ENCODE measurements around the gene TACC2.

Gene TACC2

DNA sequence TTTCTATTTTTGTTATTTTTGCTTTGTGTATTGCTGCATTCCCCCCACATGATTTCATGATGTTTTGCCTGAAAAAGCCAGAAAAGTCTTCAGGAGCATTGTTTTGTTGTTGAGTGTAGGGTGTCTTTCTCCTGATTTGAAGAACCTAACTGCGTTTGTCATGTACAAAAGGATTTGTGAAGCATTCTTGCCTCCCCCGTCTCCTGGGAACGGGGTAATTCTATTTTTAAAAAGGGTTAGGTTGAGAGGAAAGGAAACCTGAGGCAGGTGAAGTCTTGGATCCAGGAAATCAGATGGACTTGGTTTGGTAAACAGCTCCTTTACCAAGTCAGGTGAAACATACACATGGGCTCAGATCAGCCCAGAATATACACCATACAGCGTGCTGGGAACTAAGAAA is 256.2 kb downstream of the TACC2 start:
- no peak for ATAC-seq (ENCODE audit: insufficient read depth, low read depth)
- Histone ChIP-seq H3K27ac (ENCODE audit: low read length) (no peak overlapping the region), H2AFZ (ENCODE audit: low read depth, low read length) (no peak overlapping the region), H3K4me3 (ENCODE audit: low read depth in 1 of 2, low read length in 2 of 2) (no peak overlapping the region), H3K9ac (ENCODE audit: low read depth, low read length) (no peak overlapping the region), H3K79me2 (ENCODE audit: insufficient read depth, low read length) (no peaks in the 10 kb centered on the region), H3K4me1 (ENCODE audit: insufficient read depth, low read length) (no peaks in the 10 kb centered on the region), H3K9me3 (ENCODE audit: insufficient read depth, low read length, severe bottlenecking) (no peaks in the 10 kb centered on the region), H3K36me3 (ENCODE audit: insufficient read depth, low read length) (no peaks in the 10 kb centered on the region), H4K20me1 (ENCODE audit: insufficient read depth, low read length) (no peaks in the 10 kb centered on the region), H3K27me3 (ENCODE audit: insufficient read depth, low read length, poor library complexity) (no peaks in the 10 kb centered on the region), H3K4me2 (ENCODE audit: insufficient read depth, low read length) (no peak overlapping the region)
- no peak for DNase-seq
- TF ChIP-seq, protein P1, sequence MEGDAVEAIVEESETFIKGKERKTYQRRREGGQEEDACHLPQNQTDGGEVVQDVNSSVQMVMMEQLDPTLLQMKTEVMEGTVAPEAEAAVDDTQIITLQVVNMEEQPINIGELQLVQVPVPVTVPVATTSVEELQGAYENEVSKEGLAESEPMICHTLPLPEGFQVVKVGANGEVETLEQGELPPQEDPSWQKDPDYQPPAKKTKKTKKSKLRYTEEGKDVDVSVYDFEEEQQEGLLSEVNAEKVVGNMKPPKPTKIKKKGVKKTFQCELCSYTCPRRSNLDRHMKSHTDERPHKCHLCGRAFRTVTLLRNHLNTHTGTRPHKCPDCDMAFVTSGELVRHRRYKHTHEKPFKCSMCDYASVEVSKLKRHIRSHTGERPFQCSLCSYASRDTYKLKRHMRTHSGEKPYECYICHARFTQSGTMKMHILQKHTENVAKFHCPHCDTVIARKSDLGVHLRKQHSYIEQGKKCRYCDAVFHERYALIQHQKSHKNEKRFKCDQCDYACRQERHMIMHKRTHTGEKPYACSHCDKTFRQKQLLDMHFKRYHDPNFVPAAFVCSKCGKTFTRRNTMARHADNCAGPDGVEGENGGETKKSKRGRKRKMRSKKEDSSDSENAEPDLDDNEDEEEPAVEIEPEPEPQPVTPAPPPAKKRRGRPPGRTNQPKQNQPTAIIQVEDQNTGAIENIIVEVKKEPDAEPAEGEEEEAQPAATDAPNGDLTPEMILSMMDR (IDR thresholded peaks at IDR 0.05; ENCODE audit: borderline replicate concordance, extremely low read depth, low read length, poor library complexity, severe bottlenecking): no peak
- no peak for TF ChIP-seq EZH2 (IDR thresholded peaks at IDR 0.05; ENCODE audit: borderline replicate concordance, low read depth, low read length, severe bottlenecking)

DNA sequence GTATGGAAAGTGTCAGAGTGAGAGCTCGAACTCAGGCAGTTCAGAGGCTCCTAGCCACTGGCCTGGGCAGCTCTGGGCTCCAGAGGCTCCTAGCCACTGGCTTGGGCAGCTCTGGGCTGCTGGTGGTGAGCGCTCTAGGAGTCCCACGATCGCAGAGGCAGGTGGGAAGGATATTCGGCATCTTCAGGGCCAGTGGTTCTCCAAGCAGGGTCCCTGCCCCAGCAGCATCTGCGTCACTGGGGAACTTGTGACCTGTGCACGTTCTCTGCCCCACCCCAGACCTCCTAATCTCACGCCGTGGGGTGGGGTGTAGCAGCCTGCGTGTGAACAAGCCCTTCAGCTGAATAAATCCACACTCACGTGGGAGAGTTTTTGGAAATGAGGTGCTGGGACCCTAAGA is 256.9 kb downstream of the TACC2 start:
- Histone ChIP-seq H3K4me1 (ENCODE audit: insufficient read depth, low read length) (no peaks in the 10 kb centered on the region), H3K4me2 (ENCODE audit: insufficient read depth, low read length) (no peak overlapping the region), H3K36me3 (ENCODE audit: insufficient read depth, low read length) (no peaks in the 10 kb centered on the region), H3K27me3 (ENCODE audit: insufficient read depth, low read length, poor library complexity) (no peaks in the 10 kb centered on the region), H3K9me3 (ENCODE audit: insufficient read depth, low read length, severe bottlenecking) (no peaks in the 10 kb centered on the region), H3K9ac (ENCODE audit: low read depth, low read length) (no peak overlapping the region), H4K20me1 (ENCODE audit: insufficient read depth, low read length) (no peaks in the 10 kb centered on the region), H3K27ac (ENCODE audit: low read length) (no peak overlapping the region), H3K79me2 (ENCODE audit: insufficient read depth, low read length) (no peaks in the 10 kb centered on the region), H3K4me3 (ENCODE audit: low read depth in 1 of 2, low read length in 2 of 2) (no peak overlapping the region), H2AFZ (ENCODE audit: low read depth, low read length) (no peak overlapping the region)
- DNase-seq (no peak), ATAC-seq (ENCODE audit: insufficient read depth, low read depth) (no peak)
- TF ChIP-seq, protein P1 (IDR thresholded peaks at IDR 0.05; ENCODE audit: borderline replicate concordance, extremely low read depth, low read length, poor library complexity, severe bottlenecking): no peak
- no peak for TF ChIP-seq EZH2 (IDR thresholded peaks at IDR 0.05; ENCODE audit: borderline replicate concordance, low read depth, low read length, severe bottlenecking)

DNA sequence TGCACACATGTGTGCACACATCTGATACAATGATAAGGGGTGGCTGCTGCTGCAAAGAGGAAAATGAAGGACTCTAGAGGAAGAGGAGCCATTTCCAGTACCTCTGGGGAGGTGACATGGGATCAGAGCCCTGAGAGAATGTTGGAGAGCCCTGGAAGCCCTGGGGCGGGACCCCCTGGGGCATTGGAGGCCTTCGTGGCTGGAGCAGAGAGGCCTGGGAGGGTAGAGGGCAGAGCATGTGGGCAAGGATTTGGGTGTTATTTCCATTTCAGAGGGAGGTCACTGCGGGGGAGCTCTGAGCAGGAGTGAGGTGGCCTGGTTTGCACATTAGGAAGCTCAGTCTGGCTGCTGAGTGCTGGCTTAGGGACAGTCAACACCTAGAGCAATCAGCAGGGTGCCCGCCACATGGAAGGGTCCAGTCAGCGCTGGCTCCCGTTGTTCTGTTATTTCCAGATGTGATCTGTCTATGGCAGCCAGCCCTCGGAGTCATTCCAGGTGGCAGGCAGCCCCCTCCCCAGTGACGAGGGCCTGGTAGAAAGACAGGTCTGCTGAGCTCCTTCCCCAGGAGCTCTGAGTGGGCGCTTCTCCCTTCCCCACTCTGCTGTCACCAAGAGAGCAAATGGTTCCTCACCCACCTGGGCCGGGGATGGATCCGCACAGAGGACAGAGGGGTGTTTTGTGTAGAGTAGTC is 258.0 kb downstream of the TACC2 start:
- Histone ChIP-seq H2AFZ (ENCODE audit: low read depth, low read length) (no peak overlapping the region), H3K9me3 (ENCODE audit: insufficient read depth, low read length, severe bottlenecking) (no peaks in the 10 kb centered on the region), H3K4me3 (ENCODE audit: low read depth in 1 of 2, low read length in 2 of 2) (no peak overlapping the region), H3K4me2 (ENCODE audit: insufficient read depth, low read length) (no peak overlapping the region), H3K9ac (ENCODE audit: low read depth, low read length) (no peak overlapping the region), H3K36me3 (ENCODE audit: insufficient read depth, low read length) (no peaks in the 10 kb centered on the region), H3K4me1 (ENCODE audit: insufficient read depth, low read length) (no peaks in the 10 kb centered on the region), H3K27ac (ENCODE audit: low read length) (no peak overlapping the region), H3K79me2 (ENCODE audit: insufficient read depth, low read length) (no peaks in the 10 kb centered on the region), H3K27me3 (ENCODE audit: insufficient read depth, low read length, poor library complexity) (no peaks in the 10 kb centered on the region), H4K20me1 (ENCODE audit: insufficient read depth, low read length) (no peaks in the 10 kb centered on the region)
- DNase-seq (no peak), ATAC-seq (ENCODE audit: insufficient read depth, low read depth) (no peak)
- TF ChIP-seq EZH2 (IDR thresholded peaks at IDR 0.05; ENCODE audit: borderline replicate concordance, low read depth, low read length, severe bottlenecking): no peak
- TF ChIP-seq, protein P1 (IDR thresholded peaks at IDR 0.05; ENCODE audit: borderline replicate concordance, extremely low read depth, low read length, poor library complexity, severe bottlenecking): no peak

All from DND-41 (cell line).